AG09319 (cell line): ENCODE results near the gene RASSF3.

ENCODE experiments used
- DNase-seq: peaks from one replicate; pipeline ENCODE4 v3.0.0-alpha.2; 2010; ENCODE audit warnings: low read depth; ENCODE audit errors: extremely low read depth
- TF ChIP-seq, protein P1 (sequence below): IDR thresholded peaks from 2 replicates; pipeline ENCODE4 v1.5.1; 2011; ENCODE audit warnings: low read depth, mild to moderate bottlenecking, inconsistent platforms, low read length, moderate library complexity

Gene RASSF3

DNA sequence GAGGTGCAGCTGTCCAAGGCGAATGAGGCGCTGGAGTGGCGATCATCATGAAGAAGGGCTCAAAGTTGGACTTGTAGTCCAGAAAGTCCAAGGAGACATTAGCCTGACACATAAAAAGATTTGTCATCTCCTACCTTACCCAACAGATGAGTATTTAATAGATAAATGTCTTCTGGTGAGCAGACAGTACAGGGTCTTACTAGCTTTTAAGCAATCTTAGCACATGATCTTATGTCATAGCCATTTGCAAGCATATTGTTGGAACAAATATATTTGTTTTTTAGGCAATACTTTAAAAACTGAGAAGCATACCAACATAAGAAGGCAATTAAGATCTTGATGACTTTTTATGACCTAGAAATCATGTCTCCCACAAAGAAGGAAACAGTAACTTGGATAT is 132.9 kb downstream of the RASSF3 start:
- DNase-seq, result no peak
- TF ChIP-seq, protein P1, sequence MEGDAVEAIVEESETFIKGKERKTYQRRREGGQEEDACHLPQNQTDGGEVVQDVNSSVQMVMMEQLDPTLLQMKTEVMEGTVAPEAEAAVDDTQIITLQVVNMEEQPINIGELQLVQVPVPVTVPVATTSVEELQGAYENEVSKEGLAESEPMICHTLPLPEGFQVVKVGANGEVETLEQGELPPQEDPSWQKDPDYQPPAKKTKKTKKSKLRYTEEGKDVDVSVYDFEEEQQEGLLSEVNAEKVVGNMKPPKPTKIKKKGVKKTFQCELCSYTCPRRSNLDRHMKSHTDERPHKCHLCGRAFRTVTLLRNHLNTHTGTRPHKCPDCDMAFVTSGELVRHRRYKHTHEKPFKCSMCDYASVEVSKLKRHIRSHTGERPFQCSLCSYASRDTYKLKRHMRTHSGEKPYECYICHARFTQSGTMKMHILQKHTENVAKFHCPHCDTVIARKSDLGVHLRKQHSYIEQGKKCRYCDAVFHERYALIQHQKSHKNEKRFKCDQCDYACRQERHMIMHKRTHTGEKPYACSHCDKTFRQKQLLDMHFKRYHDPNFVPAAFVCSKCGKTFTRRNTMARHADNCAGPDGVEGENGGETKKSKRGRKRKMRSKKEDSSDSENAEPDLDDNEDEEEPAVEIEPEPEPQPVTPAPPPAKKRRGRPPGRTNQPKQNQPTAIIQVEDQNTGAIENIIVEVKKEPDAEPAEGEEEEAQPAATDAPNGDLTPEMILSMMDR, result no peak

DNA sequence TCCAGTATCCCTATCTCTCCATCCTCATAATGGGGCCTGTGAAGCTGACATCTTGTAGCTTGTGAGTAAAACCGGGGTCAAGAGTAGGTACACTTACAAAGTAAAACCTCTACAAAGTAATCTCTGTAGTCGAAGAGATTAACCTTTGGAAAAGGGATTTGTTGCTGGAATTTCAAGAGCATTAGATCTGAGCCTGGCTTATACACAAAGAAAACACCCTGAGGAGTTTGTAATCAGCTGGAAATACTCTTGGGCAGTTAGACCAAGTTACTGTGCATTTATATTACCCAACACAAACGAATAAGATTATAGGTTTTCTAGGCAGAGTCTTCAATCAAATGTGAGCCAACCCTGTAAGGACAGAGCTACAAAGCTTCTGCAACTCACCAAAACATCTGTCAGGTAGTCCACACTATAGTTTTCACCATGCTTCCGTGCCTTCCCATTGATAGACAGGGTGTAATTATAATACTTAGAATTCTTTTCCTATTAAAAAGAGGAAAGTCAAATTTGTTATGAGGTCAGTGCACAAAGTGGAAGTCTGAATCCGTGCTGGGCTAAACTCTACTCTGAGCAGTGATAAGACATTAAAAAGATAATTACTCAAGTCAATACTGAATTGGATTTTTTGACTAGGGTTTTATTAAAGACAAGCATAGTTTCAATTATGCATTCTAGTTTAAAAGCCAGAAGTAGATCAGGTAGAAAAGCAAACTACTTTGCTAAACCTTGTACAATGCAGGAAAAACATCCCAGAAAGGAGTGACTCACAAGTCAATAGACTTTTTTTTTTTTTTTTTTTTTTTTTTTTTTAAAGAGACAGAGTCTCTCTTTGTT is 134.3 kb downstream of the RASSF3 start:
- TF ChIP-seq, protein P1, result no peak
- no peak for DNase-seq

DNA sequence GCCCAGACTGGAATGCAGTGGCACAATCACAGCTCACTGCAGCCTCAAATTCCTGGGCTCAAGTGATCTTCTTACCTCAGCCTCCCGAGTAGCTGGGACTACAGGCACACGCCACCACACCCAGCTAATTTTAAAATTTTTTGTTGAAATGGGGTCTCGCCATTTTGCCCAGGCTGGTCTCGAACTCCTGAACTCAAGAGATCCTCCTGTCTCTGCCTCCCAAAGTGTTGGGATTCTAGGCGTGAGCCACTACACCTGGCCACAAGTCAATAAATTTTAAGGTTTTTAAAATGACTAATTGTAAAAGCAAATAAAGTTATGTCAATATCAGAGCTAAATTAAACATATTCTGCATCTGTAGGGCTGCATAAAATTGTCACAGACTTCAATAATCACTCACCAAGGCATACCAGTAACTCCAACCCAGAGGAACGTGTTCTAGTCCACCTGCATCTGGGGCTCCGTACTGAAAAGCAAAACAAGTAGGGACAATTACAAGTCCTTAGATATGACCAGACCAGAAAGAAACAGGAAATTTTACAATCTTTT is 135.0 kb downstream of the RASSF3 start:
- TF ChIP-seq, protein P1, result no peak
- no peak for DNase-seq

DNA sequence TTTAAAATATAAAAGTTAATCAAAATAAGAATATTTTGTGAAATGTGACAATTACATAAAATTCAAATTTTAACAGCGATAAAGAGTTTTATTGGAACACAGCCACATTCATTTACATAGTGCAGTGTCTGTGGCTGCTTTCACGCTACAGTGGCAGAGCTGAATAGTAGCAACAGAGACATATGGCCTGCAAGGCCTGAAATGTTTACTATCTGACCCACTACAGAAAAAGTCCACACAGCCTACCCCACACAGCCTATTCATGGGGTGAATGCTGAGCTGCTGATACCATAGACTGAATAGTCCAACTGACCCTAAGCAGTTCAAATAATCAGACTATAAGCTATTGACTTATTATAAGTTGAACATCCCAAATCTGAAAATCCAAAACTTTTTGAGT is 135.7 kb downstream of the RASSF3 start:
- no peak for DNase-seq
- TF ChIP-seq, protein P1, result no peak

DNA sequence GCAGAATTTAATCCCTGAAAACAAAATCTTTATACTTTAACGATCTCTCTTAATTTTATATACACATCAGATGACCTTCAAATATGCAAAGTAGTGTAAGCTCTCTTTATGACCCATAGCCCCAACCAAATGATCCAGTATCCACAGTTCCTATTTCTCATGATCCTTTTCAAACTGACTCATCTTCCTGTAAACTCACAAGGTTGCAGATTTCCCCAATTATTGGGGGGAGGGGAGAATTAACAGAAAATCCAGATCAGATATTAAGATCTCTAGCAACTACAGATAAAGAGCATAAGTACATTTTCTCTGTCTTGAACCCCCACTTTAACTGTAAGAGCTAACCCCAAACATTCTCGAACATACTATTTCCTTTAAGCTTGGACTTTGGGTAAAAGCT is 136.4 kb downstream of the RASSF3 start:
- TF ChIP-seq, protein P1, result no peak
- no peak for DNase-seq
